Effector memory CD8-positive, alpha-beta T cell (primary cell): ENCODE data around the gene NACC2.

ENCODE experiments used
- ATAC-seq: fragments of 150-1000 bp; cut with Tn5 transposase; replicated peaks from 2 replicates; pipeline ENCODE4 v1.10.0; 2021; ENCODE audit warnings: mild to moderate bottlenecking, moderate library complexity
- DNase-seq, 3 experiments: peaks; one replicate each; pipeline ENCODE4 v3.0.0; 2021
- H3K27ac Mint-ChIP-seq, 2 donors: one replicate each; pipeline ENCODE4 v1.8.0; 2022; ENCODE audit warnings: mild to moderate bottlenecking in 2 of 2, mixed read lengths in 2 of 2, moderate library complexity in 2 of 2
- H3K27me3 Mint-ChIP-seq, 2 donors: one replicate each; pipeline ENCODE4 v1.8.0; 2022; ENCODE audit warnings: mixed read lengths in 2 of 2
- H3K36me3 Mint-ChIP-seq: one replicate; pipeline ENCODE4 v1.8.0; 2022; ENCODE audit warnings: mild to moderate bottlenecking, moderate library complexity, mixed read lengths; ENCODE audit not compliant: insufficient read depth
- H3K4me1 Mint-ChIP-seq, 2 donors: one replicate each; pipeline ENCODE4 v1.8.0; 2022; ENCODE audit warnings: low read depth in 2 of 2, mixed read lengths in 2 of 2
- H3K4me3 Mint-ChIP-seq, 2 donors: one replicate each; pipeline ENCODE4 v1.8.0; 2022; ENCODE audit warnings: mild to moderate bottlenecking in 2 of 2, mixed read lengths in 2 of 2, moderate library complexity in 2 of 2
- H3K9me3 Mint-ChIP-seq, 2 donors: one replicate each; pipeline ENCODE4 v1.8.0; 2022; ENCODE audit warnings: mixed read lengths in 2 of 2

The NACC2 gene

DNA sequence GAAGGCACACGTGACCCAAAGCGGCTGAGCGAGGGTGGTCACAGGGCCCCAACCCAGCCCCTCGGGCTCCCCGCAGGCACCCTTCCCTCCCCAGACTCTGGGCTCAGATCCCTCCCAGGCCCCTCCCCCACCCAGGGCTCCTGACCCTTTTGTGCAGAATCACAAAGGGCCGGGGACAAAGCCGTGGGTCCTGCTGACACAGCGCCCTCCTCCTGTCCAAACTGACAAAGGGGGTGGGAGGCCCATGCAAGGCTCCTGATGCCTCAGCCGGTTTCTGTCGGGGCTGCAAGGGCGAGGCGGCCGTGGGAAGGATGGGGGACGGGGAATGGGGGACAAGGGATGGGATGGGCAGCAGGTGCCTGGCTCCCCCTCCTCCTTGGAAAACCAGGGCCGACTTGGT is 90.4 kb downstream of the NACC2 start:
- no peak overlapping the region for H3K27ac Mint-ChIP-seq
- no peak for ATAC-seq
- H3K27me3 Mint-ChIP-seq, result no peaks in the 10 kb centered on the region
- H3K4me1 Mint-ChIP-seq, result peaks cover 0 to 2% of the 10 kb centered on the region in 2 donors
- H3K4me3 Mint-ChIP-seq, result no peak overlapping the region
- no peak for DNase-seq
- no peaks in the 10 kb centered on the region for H3K36me3 Mint-ChIP-seq
- H3K9me3 Mint-ChIP-seq, result no peaks in the 10 kb centered on the region

DNA sequence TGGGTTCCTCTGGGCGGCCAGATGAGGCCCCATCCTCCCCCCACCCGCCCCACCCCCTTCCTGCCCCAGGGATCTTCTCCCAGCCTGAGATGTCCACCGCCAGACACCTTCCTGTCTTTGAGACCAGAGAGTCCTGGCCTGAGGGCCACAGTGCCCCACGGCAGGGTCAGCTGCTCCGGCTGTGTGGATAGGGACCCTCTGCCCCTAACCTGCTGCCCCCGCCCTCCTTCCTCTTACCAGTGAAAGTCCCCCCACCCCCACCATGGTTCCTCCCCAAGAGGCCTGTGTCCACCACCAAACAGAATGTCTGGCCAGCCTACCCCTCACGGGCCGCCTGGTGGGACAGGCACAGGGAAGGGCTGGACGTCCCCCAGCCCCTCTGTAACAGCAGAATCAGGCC is 90.9 kb downstream of the NACC2 start:
- Mint-ChIP-seq H3K4me1 (peaks cover 0 to 2% of the 10 kb centered on the region in 2 donors), H3K4me3 (no peak overlapping the region), H3K27ac (no peak overlapping the region), H3K27me3 (no peaks in the 10 kb centered on the region), H3K36me3 (no peaks in the 10 kb centered on the region), H3K9me3 (no peaks in the 10 kb centered on the region)
- DNase-seq, result no peak
- no peak for ATAC-seq

DNA sequence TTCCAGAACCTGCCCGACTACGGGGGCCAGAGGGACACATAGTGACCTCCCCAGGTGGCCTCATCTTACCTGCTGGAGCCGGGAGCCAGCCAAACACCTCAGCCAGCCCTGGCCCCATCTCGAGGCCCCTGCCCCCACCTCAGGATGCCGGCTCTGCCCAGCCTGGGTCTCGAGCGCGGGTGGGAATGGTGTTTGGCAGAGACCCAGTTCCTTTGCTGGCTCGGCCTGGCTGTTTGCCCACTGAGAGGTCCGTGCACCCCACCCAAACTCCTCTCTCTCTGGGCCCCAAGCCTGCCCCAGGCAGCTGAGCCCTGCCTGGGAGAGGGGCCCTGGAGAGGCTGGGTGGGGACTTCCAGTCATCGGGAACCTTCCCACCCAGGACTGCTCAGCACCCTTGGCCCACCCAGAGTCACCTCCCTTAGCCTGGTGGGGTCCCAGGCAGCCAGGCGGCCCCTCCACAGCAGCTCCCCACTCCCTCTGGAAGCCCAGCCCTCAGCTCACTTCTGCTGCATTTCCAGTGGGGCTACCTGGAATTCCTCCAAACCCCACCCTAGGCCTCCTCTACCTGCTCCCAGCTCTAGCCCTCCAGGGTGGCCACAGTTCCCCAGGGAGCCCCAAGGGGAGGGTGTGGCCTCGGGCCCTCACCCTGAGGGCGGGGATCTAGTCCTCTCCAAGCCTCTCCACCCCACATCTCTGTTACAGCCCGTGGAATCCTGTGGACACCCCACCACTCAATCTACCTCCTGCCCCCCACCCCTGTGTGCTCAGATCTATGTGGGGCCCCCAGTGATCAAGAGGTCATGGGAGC is 91.5 kb downstream of the NACC2 start:
- ATAC-seq, result no peak
- Mint-ChIP-seq H3K27ac (no peak overlapping the region), H3K36me3 (no peaks in the 10 kb centered on the region)

DNA sequence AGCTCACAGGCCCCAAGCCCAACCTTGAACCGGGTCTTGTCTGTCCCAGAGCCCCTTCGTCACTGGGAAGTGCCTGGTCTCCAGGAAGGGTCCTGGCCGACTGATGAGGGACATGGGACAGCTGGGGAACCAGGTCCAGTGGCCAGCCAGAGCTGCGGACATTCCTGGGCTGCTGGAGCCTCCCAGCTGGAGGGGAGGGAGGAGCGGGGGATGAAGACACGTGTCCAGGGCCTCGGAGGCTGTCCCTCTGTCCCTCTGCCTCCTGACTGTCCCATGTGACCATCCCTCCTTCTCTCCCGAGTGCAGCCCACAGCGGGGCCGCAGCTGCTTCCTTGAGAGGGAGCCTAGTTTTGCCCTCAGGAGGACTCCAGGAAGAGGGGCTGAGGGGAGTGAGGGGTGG is 92.2 kb downstream of the NACC2 start:
- no peak for ATAC-seq
- Mint-ChIP-seq H3K27ac (no peak overlapping the region), H3K9me3 (no peaks in the 10 kb centered on the region), H3K4me1 (peaks cover 0 to under 1% of the 10 kb centered on the region in 2 donors), H3K4me3 (no peak overlapping the region), H3K27me3 (no peaks in the 10 kb centered on the region), H3K36me3 (no peaks in the 10 kb centered on the region)
- DNase-seq, result no peak

More for the DNA sequence above, 91.5 kb downstream of the NACC2 start:
- H3K27me3 Mint-ChIP-seq, result no peaks in the 10 kb centered on the region
- H3K9me3 Mint-ChIP-seq, result no peaks in the 10 kb centered on the region
- no peak for DNase-seq
- H3K4me3 Mint-ChIP-seq, result no peak overlapping the region
- H3K4me1 Mint-ChIP-seq, result peaks cover 0 to 2% of the 10 kb centered on the region in 2 donors

DNA sequence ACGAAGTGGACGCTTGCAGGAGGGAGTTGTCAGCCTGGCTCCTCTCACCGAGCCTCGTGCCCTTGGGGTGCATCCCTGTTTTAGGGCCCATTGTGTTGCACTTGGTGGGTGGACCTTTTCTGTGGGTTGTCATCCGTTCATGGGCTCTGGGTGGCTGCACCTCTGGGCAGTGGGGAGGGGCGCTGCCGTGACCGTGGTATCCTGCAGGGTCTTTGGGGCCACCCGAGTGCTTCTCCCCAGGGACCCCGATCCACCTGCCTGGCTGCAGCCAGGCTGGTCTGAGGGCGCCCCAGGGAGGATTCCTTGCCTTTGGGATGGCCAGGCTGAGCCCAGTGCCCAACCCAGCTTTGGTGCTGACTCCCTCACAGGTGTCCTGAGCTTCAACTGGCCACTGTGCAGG is 92.9 kb downstream of the NACC2 start:
- no peaks in the 10 kb centered on the region for H3K9me3 Mint-ChIP-seq
- no peak for ATAC-seq
- no peaks in the 10 kb centered on the region for H3K4me1 Mint-ChIP-seq
- peaks cover 5% of the 10 kb centered on the region for H3K36me3 Mint-ChIP-seq
- no peak overlapping the region for H3K4me3 Mint-ChIP-seq
- no peaks in the 10 kb centered on the region for H3K27me3 Mint-ChIP-seq
- no peak overlapping the region for H3K27ac Mint-ChIP-seq
- DNase-seq, result no peak

- ATAC-seq, result no peak
- peaks cover 6% of the 10 kb centered on the region for H3K36me3 Mint-ChIP-seq
- no peaks in the 10 kb centered on the region for H3K27me3 Mint-ChIP-seq
- no peak for DNase-seq
- H3K4me3 Mint-ChIP-seq, result no peak overlapping the region
- H3K27ac Mint-ChIP-seq, result no peak overlapping the region
- no peaks in the 10 kb centered on the region for H3K4me1 Mint-ChIP-seq
- no peaks in the 10 kb centered on the region for H3K9me3 Mint-ChIP-seq
Observed at GRCh38 chr9:136001231-136001630, 93.9 kb downstream of the NACC2 start.

DNA sequence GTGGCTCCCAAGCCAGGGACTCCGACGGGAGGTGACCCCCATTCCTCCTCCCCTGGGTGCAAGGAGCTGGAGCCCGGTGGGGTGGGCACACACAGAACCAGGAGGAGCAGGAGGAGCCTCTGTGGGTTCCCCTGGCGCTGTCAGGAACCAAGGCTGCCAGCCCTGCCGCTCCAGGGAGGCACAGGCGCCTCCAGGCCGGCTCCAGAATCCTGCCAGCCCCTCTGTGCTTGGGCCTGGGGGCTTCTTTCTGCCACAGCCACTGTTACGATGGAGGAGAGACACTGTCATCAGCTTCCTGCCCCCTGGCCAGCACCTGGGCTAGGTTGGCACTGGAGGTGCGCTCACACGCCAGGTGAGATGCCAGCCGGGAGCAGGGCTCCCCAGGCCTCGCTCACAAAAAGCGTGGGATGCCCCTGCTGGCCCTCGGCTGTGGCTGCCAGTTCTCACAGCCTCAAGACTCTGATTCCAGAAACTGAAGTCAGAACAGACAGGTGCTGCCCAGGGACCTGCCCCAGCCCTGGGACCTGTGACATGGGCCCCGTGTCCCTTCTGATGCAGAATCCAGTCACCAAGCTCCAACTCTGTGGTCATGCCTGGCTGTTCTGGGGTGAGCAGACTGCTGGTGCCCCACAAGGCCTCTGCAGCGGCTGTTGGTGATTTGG is 96.5 kb downstream of the NACC2 start:
- no peak for DNase-seq
- Mint-ChIP-seq H3K4me3 (no peak overlapping the region), H3K36me3 (peaks cover 6% of the 10 kb centered on the region), H3K27ac (no peak overlapping the region), H3K27me3 (no peaks in the 10 kb centered on the region), H3K4me1 (peaks cover 0 to 5% of the 10 kb centered on the region in 2 donors), H3K9me3 (no peaks in the 10 kb centered on the region)
- ATAC-seq, result no peak

DNA sequence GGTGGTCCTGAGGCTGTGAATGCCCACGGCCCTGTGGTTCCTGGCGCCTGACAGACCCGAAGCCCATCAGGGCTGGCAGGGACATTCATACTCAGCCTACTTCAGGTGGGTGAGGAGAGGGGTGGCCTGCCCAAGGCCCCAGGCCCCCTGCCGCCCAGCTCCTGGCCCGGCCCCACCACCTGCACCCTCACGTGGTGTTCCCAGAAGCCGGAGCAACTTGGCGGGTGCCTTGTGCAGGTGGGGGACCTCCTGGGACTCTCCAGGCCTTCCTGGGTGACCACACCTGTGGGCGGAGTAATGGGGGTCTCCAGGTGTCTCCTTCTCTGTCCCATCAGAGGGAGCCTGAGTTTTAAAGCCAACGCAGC is 97.1 kb downstream of the NACC2 start:
- peaks cover 0 to 5% of the 10 kb centered on the region in 2 donors for H3K4me1 Mint-ChIP-seq
- DNase-seq (no peak), ATAC-seq (no peak)
- H3K27ac Mint-ChIP-seq, result peak overlapping the region in 1 of 2 donors; percentile 53
- no peak overlapping the region for H3K4me3 Mint-ChIP-seq
- no peaks in the 10 kb centered on the region for H3K9me3 Mint-ChIP-seq
- no peaks in the 10 kb centered on the region for H3K27me3 Mint-ChIP-seq
- H3K36me3 Mint-ChIP-seq, result peaks cover 6% of the 10 kb centered on the region

DNA sequence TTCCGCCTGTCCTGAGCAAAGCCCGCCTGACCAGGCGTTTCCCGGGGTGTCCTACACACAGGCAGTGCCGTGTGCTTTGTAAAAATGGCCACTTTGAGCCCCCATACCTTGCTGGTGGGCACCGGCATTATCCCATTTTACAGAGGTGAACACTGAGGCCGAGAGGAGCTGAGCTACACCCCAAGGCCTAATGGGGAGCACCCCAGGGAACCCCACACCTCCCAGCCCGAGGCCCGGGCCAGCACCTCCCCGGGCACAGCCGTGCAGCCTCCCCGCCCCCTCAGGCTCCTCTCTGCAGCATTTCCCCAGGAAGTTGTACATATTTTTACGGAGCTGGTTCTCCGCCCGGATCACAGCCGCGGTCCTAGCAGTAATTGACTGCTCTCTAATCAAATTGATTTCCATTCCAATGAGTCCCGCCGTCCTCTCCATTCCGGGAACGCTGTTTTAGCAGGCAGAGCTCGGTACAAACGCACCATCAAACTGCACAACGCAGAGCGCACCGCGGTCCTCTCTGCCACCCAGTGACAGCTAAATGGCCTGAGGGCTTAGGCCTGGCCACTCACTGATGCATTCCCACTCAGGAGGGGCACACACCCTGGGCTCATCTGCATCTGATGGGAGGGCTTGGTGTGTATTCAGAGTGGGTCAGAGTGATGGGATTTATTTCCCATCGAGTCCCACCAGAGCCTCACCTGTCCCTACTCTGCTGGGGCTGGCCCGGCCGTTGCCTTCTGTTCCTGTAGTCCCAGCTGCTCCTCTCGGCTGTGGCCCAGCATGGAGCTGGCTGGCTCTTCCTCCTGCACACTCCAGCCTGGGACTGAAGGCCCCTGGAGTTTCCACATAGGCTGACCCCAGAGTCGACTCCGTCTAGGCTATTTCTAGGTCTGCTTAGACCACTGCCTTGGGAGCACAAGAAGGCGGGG is 97.7 kb downstream of the NACC2 start:
- peak overlapping the region in 1 of 2 donors; percentile 53 for H3K27ac Mint-ChIP-seq
- no peak for ATAC-seq
- peaks cover 0 to 10% of the 10 kb centered on the region in 2 donors for H3K4me1 Mint-ChIP-seq
- H3K9me3 Mint-ChIP-seq, result no peaks in the 10 kb centered on the region
- DNase-seq, result no peak
- H3K36me3 Mint-ChIP-seq, result peaks cover 6% of the 10 kb centered on the region
- H3K4me3 Mint-ChIP-seq, result no peak overlapping the region
- H3K27me3 Mint-ChIP-seq, result no peaks in the 10 kb centered on the region

- peaks cover 6% of the 10 kb centered on the region for H3K36me3 Mint-ChIP-seq
- H3K4me1 Mint-ChIP-seq, result peaks cover 0 to 18% of the 10 kb centered on the region in 2 donors
- DNase-seq, result no peak
- H3K4me3 Mint-ChIP-seq, result no peak overlapping the region
- H3K27me3 Mint-ChIP-seq, result no peaks in the 10 kb centered on the region
- no peak overlapping the region for H3K27ac Mint-ChIP-seq
- ATAC-seq, result no peak
- H3K9me3 Mint-ChIP-seq, result no peaks in the 10 kb centered on the region
Observed at GRCh38 chr9:135995816-135996215, 99.3 kb downstream of the NACC2 start.

- peaks cover 6% of the 10 kb centered on the region for H3K36me3 Mint-ChIP-seq
- DNase-seq (no peak), ATAC-seq (no peak)
- no peaks in the 10 kb centered on the region for H3K27me3 Mint-ChIP-seq
- no peaks in the 10 kb centered on the region for H3K9me3 Mint-ChIP-seq
- peaks cover 0 to 22% of the 10 kb centered on the region in 2 donors for H3K4me1 Mint-ChIP-seq
- peak overlapping the region in 1 of 2 donors; percentile 12 for H3K4me3 Mint-ChIP-seq
- no peak overlapping the region for H3K27ac Mint-ChIP-seq
Observed at GRCh38 chr9:135994501-135995192, 100.4 kb downstream of the NACC2 start.

DNA sequence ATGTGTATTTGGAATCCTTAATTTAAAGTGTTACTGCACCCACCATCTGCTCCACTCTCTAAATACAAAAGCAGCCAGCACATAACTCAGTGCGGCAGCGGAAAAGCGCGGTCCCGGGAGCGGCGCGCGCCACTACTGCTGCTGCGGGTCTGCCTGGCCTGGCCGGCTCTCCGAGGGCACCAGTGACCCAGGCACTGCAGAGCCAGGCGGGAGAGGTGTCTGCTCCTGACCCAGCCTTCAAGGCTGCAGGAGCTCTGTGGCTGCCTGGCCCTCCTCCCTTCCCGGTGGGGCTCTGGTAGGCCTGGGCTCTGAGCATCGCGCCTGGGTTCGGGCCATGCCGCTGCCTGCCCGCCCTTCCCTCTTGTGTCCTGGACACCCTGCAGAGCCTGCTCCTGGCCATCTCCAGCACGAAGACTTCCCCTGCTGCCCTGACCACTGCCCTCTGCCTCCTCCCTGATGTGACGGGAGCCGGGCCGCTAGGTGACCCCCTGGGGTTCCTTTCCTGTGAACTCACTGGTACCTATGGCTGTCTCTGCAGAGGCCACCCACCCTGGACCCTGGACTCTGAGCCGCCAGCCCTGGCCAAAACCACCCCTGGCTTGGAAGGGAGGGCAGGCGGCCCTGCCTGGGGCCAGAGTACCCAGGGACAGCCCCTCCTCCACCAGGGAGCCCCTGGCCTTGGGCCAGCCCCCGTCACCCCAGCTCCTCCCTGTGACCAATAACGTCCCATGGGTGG is 101.2 kb downstream of the NACC2 start:
- Mint-ChIP-seq H3K27ac (no peak overlapping the region), H3K4me1 (peaks cover 0 to 22% of the 10 kb centered on the region in 2 donors), H3K4me3 (no peak overlapping the region), H3K9me3 (no peaks in the 10 kb centered on the region), H3K36me3 (peaks cover 6% of the 10 kb centered on the region), H3K27me3 (no peaks in the 10 kb centered on the region)
- ATAC-seq (no peak), DNase-seq (no peak)
